Astrocyte of the hippocampus (primary cell): ENCODE data around the gene PAK4.

Experiments used
- DNase-seq: peaks from one replicate; pipeline ENCODE4 v3.0.0; 2011; ENCODE audit warnings: low read depth, low spot score

Gene PAK4

DNA sequence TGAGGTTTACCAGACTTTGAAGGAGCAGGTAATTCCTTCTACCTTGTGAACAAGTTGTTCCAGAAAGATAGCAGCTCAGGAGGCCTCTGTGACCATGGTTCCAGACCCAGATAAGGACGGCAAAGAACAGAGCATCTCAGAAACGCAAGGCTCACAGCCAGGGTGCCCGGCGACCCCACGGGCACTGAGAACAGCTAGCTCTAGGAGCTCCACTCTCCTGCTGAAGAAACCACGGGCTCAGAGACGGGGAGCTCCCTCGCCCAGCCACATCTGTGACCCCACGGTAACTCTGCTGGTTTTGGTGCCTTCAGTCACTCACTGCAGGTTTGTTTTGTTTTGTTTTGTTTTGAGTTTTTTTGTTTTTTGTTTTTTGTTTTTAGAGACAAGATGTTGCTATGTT, 55.2 kb downstream of the PAK4 start:
- no peak for DNase-seq

DNA sequence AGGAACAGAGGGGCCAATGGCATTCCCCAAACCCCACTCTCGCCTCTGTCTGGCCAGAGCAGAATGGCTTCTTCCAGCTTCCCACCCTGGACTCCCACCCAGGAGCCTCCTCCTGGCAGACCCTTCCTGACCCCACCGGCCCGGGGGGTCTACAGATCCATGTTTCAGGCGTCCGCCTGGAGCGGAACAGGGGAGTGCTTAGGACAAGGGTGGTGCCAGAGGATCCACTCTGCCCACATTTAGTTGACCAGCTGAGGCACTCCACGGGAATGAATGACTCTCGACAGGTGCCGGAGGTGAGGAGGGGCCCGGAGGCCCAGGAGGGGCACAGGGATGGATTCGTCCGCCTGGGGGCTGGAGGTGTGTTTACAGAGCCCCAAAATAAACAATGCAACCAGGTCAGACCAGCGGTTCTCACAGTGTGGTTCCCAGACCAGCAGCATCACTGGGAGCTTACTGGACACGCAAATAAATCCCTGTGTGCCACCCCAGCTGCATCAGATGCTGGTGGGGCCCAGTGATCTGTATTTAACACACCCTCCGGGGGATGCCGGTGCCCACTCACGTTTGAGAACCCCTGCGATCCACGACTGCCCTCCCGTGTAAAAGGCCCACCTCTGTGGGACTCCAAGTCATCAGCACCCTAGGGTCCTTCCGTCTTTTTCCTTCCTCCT, 56.1 kb downstream of the PAK4 start:
- no peak for DNase-seq

DNA sequence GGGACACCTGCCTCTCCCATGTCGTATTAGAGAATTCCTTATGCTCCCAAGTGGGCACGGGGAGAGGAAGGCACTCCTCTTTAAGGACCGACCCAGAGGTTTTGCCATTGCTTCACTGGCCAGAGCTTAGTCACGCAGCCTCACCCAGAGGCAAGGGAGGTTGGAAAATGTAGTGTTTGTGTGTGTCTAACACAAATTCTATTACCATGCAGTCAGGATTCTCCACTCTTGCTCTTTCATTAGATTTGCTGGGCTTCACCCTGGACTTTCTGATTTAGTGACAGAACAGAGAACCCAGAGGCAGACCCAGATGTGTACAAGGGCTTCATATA, 56.6 kb downstream of the PAK4 start:
- DNase-seq: no peak

- DNase-seq: no peak
Observed at GRCh38 chr19:39183104-39183503, 57.5 kb downstream of the PAK4 start.

- no peak for DNase-seq
Observed at GRCh38 chr19:39186391-39186790, 60.8 kb downstream of the PAK4 start.

DNA sequence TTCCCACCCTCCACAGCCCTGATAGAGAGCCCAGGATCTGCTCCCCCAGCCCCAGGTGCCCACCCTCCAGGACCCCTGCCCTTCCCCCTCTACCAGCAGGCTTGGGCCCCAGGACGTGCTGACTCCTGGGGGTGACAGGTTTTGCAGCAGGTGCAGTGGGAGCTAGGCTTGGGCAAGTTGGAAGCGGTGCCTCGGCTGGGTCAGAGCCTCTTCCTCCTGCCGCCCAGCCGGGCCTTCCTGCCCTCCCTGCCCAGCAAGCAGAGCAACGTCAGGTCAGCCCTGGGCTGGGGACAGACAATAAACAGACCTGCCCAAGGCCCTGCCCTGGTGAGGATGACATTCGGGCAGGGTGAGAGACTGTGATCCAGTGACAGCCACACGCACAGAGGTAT, 62.0 kb downstream of the PAK4 start:
- no peak for DNase-seq

GRCh38 chr19:39188960-39189359, 63.4 kb downstream of the PAK4 start:
- DNase-seq: no peak

- DNase-seq: no peak
Observed at GRCh38 chr19:39190768-39191167, 65.2 kb downstream of the PAK4 start.

DNA sequence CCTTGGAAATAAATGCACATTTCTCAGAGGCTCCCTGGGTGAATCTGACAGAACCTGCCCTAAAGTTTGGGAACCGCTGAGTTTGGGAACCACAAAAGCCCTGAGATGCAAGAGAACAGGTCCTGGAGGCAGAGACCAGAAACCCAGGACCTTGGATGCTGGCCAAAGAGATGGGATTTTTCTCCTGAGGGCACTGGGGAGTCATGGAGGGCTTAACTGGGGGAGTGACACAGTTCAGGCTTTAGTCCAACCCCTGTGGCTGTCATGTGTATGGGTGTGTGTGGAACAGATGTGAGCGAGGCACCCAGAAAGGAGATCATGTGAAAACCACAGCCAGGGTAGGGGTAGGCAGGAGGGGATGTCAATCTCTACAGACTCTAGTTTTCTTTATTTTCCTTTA, 67.3 kb downstream of the PAK4 start:
- no peak for DNase-seq

GRCh38 chr19:39193803-39194202, 68.2 kb downstream of the PAK4 start:
- DNase-seq: no peak

GRCh38 chr19:39194832-39195542, 69.4 kb downstream of the PAK4 start:
- no peak for DNase-seq

- DNase-seq: no peak
Observed at GRCh38 chr19:39195755-39196154, 70.2 kb downstream of the PAK4 start.

- DNase-seq: no peak
Observed at GRCh38 chr19:39196320-39196719, 70.7 kb downstream of the PAK4 start.

- DNase-seq: no peak
Observed at GRCh38 chr19:39196860-39197562, 71.4 kb downstream of the PAK4 start, which contains the start of gene NCCRP1. TSS of gene NCCRP1 (plus strand) at chr19:39196964. CDS start at chr19:39196983, 19 bp downstream.

DNA sequence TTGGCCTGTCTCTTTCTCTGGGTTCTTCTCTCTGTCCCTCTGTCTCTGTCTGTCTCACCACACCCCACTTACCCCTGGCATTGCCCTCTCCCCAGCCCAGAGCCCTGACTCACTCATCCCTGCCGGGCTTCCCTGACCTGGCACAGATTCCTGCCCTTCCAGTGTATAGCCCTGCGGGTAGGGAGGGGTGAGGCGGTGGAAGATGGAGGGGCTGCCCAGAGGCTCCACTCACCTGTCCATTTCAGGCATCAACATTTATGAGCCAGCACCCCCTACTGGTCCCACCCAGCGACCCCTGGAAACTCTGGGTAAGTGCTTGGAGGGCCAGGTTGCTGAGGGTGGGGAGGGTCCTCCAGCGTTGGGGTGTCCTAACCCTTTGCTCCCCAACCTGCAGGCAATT, 72.2 kb downstream of the PAK4 start:
- DNase-seq: no peak

- DNase-seq: peak; percentile 29
Observed at GRCh38 chr19:39199025-39199424, 73.4 kb downstream of the PAK4 start.

GRCh38 chr19:39200066-39200802, 74.6 kb downstream of the PAK4 start:
- DNase-seq: no peak

- no peak for DNase-seq
Observed at GRCh38 chr19:39200803-39201115, 75.2 kb downstream of the PAK4 start.

- DNase-seq: no peak
Observed at GRCh38 chr19:39202998-39203355, 77.4 kb downstream of the PAK4 start.

- no peak for DNase-seq
Observed at GRCh38 chr19:39203372-39204341, 78.1 kb downstream of the PAK4 start, which contains the start of gene SYCN. TSS of gene SYCN (minus strand) at chr19:39204263. CDS start at chr19:39204254, 9 bp downstream.

DNA sequence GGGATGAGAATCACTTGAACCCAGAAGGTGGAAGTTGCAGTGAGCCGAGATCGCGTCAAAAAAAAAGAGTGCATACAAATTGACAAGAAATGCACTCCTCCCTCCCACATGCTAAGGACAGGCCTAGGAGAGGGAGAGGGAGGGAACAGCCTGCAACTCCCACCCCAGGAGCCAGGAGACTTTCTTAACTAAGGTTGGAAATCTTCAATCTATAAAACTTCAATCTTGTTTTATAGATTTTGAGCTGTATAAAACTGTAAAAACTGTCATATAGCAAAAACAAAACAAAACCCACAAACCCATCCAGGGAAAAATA, 79.8 kb downstream of the PAK4 start:
- no peak for DNase-seq
